MG63 (cell line): ENCODE data around the gene KRT1. TPM values are rescaled to one million over a fixed set of nuclear protein-coding genes. Genes with fewer than 3 reads are reported as not detected.

Experiments used
- DNase-seq: peaks from one replicate; pipeline ENCODE4 v3.0.0-alpha.2; 2020
- H3K27me3 ChIP-seq: fragments of 250-450 bp; sonication (Bioruptor Pico); 2 replicates; pipeline ENCODE4 v1.5.1; 2020; ENCODE audit warnings: mild to moderate bottlenecking, moderate library complexity
- H3K36me3 ChIP-seq: fragments of 250-450 bp; sonication (Bioruptor Pico); 2 replicates; pipeline ENCODE4 v1.5.1; 2020; ENCODE audit warnings: mild to moderate bottlenecking, moderate library complexity
- H3K4me3 ChIP-seq: fragments of 250-450 bp; sonication (Bioruptor Pico); 2 replicates; pipeline ENCODE4 v1.5.1; 2020; ENCODE audit warnings: mild to moderate bottlenecking, moderate library complexity
- H3K9me3 ChIP-seq: fragments of 250-450 bp; sonication (Bioruptor Pico); 2 replicates; pipeline ENCODE4 v1.5.1; 2020; ENCODE audit warnings: mild to moderate bottlenecking, moderate library complexity
- total RNA-seq: library from RNA; depleted of rRNA; stranded (reverse); fragments of >200 nt; shearing (Covaris generic); gene quantifications from 2 replicates; pipeline ENCODE4 v1.2.3, GENCODE V29; 2014; ENCODE audit warnings: low replicate concordance

The KRT1 gene
- total RNA-seq, 1 experiment from 2014 or later, result not detected

GRCh38 chr12:52689239-52689638 lies 9.0 kb upstream of the KRT1 start:
- Histone ChIP-seq H3K9me3 (no peaks in the 10 kb centered on the region), H3K36me3 (no peaks in the 10 kb centered on the region), H3K27me3 (peaks cover 5% of the 10 kb centered on the region), H3K4me3 (no peak overlapping the region)
- no peak for DNase-seq

- H3K9me3 ChIP-seq, result no peaks in the 10 kb centered on the region
- no peak for DNase-seq
- no peak overlapping the region for H3K4me3 ChIP-seq
- H3K27me3 ChIP-seq, result peaks cover 5% of the 10 kb centered on the region
- H3K36me3 ChIP-seq, result no peaks in the 10 kb centered on the region
Observed at GRCh38 chr12:52688481-52688880, 8.3 kb upstream of the KRT1 start.

GRCh38 chr12:52687497-52688385 lies 7.5 kb upstream of the KRT1 start:
- Histone ChIP-seq H3K27me3 (peaks cover 5% of the 10 kb centered on the region), H3K9me3 (no peaks in the 10 kb centered on the region), H3K36me3 (no peaks in the 10 kb centered on the region), H3K4me3 (no peak overlapping the region)
- no peak for DNase-seq

DNA sequence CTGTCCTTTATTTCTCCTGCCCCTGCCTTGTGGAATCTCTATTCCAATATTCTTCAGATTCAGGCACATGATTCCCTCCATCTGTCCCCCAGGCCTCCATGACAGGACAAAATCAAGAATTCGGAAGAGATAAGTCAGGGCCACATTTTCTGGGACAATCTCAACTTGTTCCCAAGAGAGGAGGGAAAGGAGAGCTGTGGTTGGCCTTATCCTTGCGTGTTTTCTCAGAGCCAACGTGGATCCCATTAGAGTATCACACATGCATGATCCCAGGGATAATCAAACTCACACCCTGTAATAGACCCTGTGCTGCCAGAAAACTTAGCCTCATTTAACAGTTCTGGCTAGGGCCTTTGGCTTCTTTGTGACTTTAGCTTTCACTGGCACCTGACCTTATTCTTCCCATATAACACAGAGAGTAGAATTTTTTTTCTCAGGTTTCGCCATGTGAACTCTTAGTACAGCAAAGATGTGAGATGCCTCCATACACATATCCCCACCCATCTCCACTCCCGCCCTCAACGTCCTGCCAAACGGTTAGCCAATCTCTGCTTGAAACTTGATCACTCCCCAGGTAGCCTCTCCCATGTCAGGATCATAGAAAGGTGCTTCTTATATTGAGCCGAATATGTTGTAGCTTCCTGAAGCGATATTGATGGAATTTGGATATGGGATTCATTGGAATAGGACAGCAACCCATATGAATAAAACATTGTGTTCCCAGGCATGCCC lies 6.7 kb upstream of the KRT1 start:
- DNase-seq, result no peak
- Histone ChIP-seq H3K27me3 (peaks cover 5% of the 10 kb centered on the region), H3K4me3 (no peak overlapping the region)

DNA sequence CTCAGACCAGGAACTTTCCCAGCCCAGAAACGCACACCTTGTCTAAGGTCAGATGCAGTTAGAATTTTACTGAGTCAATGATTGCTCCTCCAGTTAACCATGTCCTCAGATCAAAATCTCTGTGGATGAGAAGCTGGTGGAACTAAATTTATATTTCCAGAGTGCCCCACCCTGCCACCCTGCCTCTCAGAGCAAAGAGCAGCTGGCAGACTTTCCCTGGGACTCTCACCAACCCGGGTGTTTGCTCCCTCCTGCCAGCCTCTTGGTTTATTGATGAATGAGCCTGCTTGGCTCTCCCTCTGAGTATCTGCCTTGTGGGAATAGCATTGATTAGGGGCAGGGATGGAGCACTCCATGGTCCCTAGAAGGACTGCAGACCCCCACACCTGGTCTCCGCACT lies 5.9 kb upstream of the KRT1 start:
- no peak overlapping the region for H3K4me3 ChIP-seq
- no peak for DNase-seq
- H3K9me3 ChIP-seq, result no peaks in the 10 kb centered on the region
- H3K27me3 ChIP-seq, result peaks cover 3% of the 10 kb centered on the region
- H3K36me3 ChIP-seq, result no peaks in the 10 kb centered on the region

More for the DNA sequence above, 6.7 kb upstream of the KRT1 start:
- Histone ChIP-seq H3K9me3 (no peaks in the 10 kb centered on the region), H3K36me3 (no peaks in the 10 kb centered on the region)

GRCh38 chr12:52685406-52685890 lies 5.2 kb upstream of the KRT1 start:
- H3K4me3 ChIP-seq, result no peak overlapping the region
- H3K9me3 ChIP-seq, result no peaks in the 10 kb centered on the region
- H3K36me3 ChIP-seq, result no peaks in the 10 kb centered on the region
- no peak for DNase-seq
- H3K27me3 ChIP-seq, result peaks cover 3% of the 10 kb centered on the region

DNA sequence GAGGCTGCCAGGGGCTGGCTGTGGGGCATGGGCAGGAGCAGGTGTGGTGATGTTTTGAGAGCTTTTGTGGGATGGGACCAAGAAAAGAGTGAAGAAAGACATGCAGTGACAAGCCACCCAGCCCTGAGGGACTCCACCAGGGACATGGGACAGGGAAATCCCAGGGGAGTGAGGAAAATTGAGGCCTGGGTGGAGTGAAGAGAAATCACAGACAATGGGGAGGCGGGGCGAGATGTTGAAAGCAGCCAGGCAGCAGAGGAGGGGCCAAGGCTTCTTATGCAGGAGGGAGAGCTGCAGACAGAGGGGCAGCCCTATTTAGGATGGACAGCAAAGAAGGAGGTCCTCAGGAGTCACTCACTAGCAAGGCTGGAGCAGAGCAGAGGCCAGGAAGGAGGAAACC lies 4.2 kb upstream of the KRT1 start:
- no peak overlapping the region for H3K4me3 ChIP-seq
- DNase-seq, result no peak
- no peaks in the 10 kb centered on the region for H3K9me3 ChIP-seq
- H3K27me3 ChIP-seq, result peaks cover 7% of the 10 kb centered on the region
- H3K36me3 ChIP-seq, result no peaks in the 10 kb centered on the region

DNA sequence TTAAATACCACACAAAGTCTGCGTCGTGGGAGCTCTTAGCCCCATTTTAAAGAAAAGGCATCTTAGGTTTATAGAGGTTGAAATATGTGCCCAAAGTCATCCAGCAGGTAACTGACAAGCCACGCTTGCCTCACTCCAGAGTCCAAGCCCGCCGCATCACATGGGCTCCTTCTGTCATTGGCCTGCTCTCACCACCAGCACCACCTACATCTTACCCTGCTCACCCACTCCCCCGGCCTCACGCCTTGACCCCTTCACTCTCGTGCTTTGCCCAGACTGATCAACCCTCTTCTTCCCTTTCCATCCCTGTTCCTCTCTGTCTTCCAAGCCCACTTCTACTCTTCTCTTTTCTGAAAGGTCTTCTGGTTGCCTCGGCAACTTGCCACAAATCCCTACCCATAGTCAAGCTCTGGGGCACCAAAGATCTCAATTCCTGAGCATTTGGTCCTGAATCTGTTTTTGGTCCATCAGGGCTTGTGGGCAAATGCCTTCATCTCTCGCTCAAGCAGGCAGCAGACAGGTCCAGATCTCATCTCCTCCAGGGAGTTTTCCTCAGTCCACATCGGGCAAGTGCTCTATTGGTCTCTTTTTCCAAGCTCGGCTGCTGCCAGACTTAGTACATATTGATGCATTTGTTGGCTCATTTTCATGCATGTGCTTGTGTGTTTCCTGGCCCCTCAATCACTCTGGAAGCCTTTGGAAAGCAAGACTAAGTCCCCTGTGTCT lies 3.5 kb upstream of the KRT1 start:
- DNase-seq, result no peak
- no peaks in the 10 kb centered on the region for H3K36me3 ChIP-seq
- H3K27me3 ChIP-seq, result peaks cover 11% of the 10 kb centered on the region
- H3K4me3 ChIP-seq, result no peak overlapping the region
- H3K9me3 ChIP-seq, result no peaks in the 10 kb centered on the region

DNA sequence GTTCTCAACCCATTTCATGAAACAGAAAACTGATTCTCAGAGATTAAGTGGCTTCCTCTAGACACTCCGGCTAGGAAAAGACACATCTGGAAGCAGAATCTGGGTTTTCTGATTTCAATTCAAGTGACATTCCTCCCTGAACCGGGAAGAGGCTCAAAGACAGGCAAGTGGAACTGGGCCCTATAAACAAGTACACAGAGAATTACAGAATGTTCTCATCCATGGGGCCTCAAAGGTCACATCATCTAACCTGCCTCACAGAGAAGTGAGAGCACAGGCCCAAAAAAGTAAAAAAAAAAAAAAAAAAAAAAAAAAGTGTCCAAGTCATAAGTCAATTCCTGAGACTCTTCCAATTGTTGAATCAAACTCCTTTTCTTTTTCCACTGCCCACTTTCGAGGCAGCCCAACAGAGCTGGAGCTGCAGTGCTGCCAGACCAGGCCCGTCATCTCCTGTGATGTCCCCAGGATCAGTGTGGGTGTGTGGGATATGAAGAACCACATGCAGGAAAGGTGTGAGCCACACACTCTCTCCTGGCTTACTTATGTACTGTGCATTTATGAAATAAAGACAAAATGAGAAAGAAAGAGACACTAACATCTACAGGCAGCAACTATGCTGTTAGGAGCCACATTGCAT lies 2.8 kb upstream of the KRT1 start:
- peaks cover 17% of the 10 kb centered on the region for H3K27me3 ChIP-seq
- H3K4me3 ChIP-seq, result no peak overlapping the region
- no peak for DNase-seq
- H3K9me3 ChIP-seq, result no peaks in the 10 kb centered on the region
- no peaks in the 10 kb centered on the region for H3K36me3 ChIP-seq

GRCh38 chr12:52682381-52682660 lies 2.1 kb upstream of the KRT1 start:
- H3K36me3 ChIP-seq, result no peaks in the 10 kb centered on the region
- no peaks in the 10 kb centered on the region for H3K9me3 ChIP-seq
- no peak for DNase-seq
- H3K4me3 ChIP-seq, result no peak overlapping the region
- peaks cover 17% of the 10 kb centered on the region for H3K27me3 ChIP-seq

GRCh38 chr12:52681526-52682380 lies 1.5 kb upstream of the KRT1 start:
- peaks cover 17% of the 10 kb centered on the region for H3K27me3 ChIP-seq
- no peaks in the 10 kb centered on the region for H3K36me3 ChIP-seq
- no peak overlapping the region for H3K4me3 ChIP-seq
- DNase-seq, result no peak
- no peaks in the 10 kb centered on the region for H3K9me3 ChIP-seq

GRCh38 chr12:52679875-52680274 lies 332 bp downstream of the KRT1 start:
- H3K27me3 ChIP-seq, result peaks cover 17% of the 10 kb centered on the region
- DNase-seq, result no peak
- H3K9me3 ChIP-seq, result no peaks in the 10 kb centered on the region
- H3K36me3 ChIP-seq, result no peaks in the 10 kb centered on the region
- no peak overlapping the region for H3K4me3 ChIP-seq

GRCh38 chr12:52677671-52678070 lies 2.5 kb downstream of the KRT1 start:
- peaks cover 19% of the 10 kb centered on the region for H3K27me3 ChIP-seq
- DNase-seq, result no peak
- H3K36me3 ChIP-seq, result no peaks in the 10 kb centered on the region
- H3K4me3 ChIP-seq, result no peak overlapping the region
- H3K9me3 ChIP-seq, result no peaks in the 10 kb centered on the region

- Histone ChIP-seq H3K9me3 (no peaks in the 10 kb centered on the region), H3K27me3 (peaks cover 19% of the 10 kb centered on the region), H3K4me3 (no peak overlapping the region), H3K36me3 (no peaks in the 10 kb centered on the region)
- no peak for DNase-seq
Observed at GRCh38 chr12:52677126-52677525, 3.1 kb downstream of the KRT1 start.

- H3K4me3 ChIP-seq, result no peak overlapping the region
- no peak for DNase-seq
- H3K9me3 ChIP-seq, result no peaks in the 10 kb centered on the region
- no peaks in the 10 kb centered on the region for H3K36me3 ChIP-seq
- H3K27me3 ChIP-seq, result peaks cover 19% of the 10 kb centered on the region
Observed at GRCh38 chr12:52676163-52676562, 4.0 kb downstream of the KRT1 start.

GRCh38 chr12:52675301-52675701 lies 4.9 kb downstream of the KRT1 start:
- Histone ChIP-seq H3K27me3 (peaks cover 16% of the 10 kb centered on the region), H3K9me3 (no peaks in the 10 kb centered on the region), H3K36me3 (no peaks in the 10 kb centered on the region), H3K4me3 (no peak overlapping the region)
- no peak for DNase-seq
